H1 (cell line): Measurements from ENCODE around the gene PRR22. TPM values are rescaled to one million over a fixed set of nuclear protein-coding genes. Genes with fewer than 3 reads are reported as not detected.

Experiments
- ASH2L ChIP-seq: fragments of 200-600, 300-600 bp; sonication (generic); IDR thresholded peaks from one replicate; pipeline ENCODE4 v1.7.1; 2017; ENCODE audit warnings: low read length
- CREB1 ChIP-seq: IDR thresholded peaks from 2 replicates; pipeline ENCODE4 v1.6.1; 2012; ENCODE audit warnings: inconsistent platforms
- GABPA ChIP-seq: IDR thresholded peaks from 2 replicates; pipeline ENCODE4 v1.6.1; 2011; ENCODE audit warnings: mild to moderate bottlenecking, low read length, moderate library complexity, borderline replicate concordance; ENCODE audit not compliant: insufficient read depth
- SP2 ChIP-seq: IDR thresholded peaks from 2 replicates; pipeline ENCODE4 v1.6.1; 2012; ENCODE audit warnings: mild to moderate bottlenecking, low read length, inconsistent platforms
- SUZ12 ChIP-seq: fragments of 200-600 bp; sonication (generic); IDR thresholded peaks from 2 replicates; pipeline ENCODE4 v1.6.1; 2012; ENCODE audit warnings: mild to moderate bottlenecking, inconsistent platforms, low read length, moderate library complexity, mixed read lengths
- TBP ChIP-seq: IDR thresholded peaks from 2 replicates; pipeline ENCODE4 v1.6.1; 2011; ENCODE audit warnings: low read depth, low read length, improper control_type of control experiment
- polyA plus RNA-seq, 7 experiments: library from polyadenylated mRNA; depleted of rRNA in 3 of 7; stranded (reverse) in 5 of 7; unstranded in 2 of 7; fragments of >200 nt in 5 of 7; fragments of 200-250 nt in 2 of 7; gene quantifications; 1 replicate in 5 of 7; 2 replicates in 1 of 7; 4 replicates in 1 of 7; pipeline versions ENCODE4 v1.2.1 to v1.2.3, GENCODE V29; 2011 to 2013; ENCODE audit warnings: missing spikeins in 2 of 7, mixed read lengths in 2 of 7
- total RNA-seq: library from RNA; stranded (reverse); fragmentation: NEBNext Ultra II Directional; extraction: Animal tissue kit (Norgen Biotek cat#: 25700); gene quantifications from 2 replicates; pipeline ENCODE4 v1.2.1, GENCODE V29; 2021

The PRR22 gene
- total and polyA plus RNA-seq, 2 of the 8 experiments (the other 6 are each of a cell fraction or from before 2014, with no cell fraction given) = 1.9 to 2.1 TPM

GRCh38 chr19:5742051-5742450, 42.5 kb downstream of the PRR22 start (continued):
- TF ChIP-seq GABPA (no peak), ASH2L (no peak), TBP (no peak), CREB1 (no peak), SP2 (no peak), SUZ12 (no peak)
